Ovary (tissue), 10 donors: Measurements from ENCODE around the gene PCDHB1. TPM values are rescaled to one million over a fixed set of nuclear protein-coding genes. Genes with fewer than 3 reads are reported as not detected.

Experiments used
- DNase-seq, 5 donors: peaks; one replicate each; pipeline ENCODE4 v3.0.0-alpha.2; 2019 to 2020
- H3K27ac ChIP-seq, 2 donors: fragments of 200-600 bp; one replicate each; pipeline versions ENCODE4 v1.5.1 to v1.8.0; 2019 to 2022
- H3K27me3 ChIP-seq: fragments of 200-600 bp; one replicate; pipeline ENCODE4 v1.8.0; 2022
- H3K36me3 ChIP-seq: fragments of 200-600 bp; sonication (generic); one replicate; pipeline ENCODE4 v1.5.1; 2019
- H3K4me1 ChIP-seq: one replicate; pipeline ENCODE4 v1.8.1; 2013; ENCODE audit warnings: mild to moderate bottlenecking, moderate library complexity; ENCODE audit not compliant: insufficient read depth
- H3K4me3 ChIP-seq: fragments of 200-600 bp; sonication (generic); one replicate; pipeline ENCODE4 v1.5.1; 2017
- H3K9me3 ChIP-seq, 2 donors: fragments of 200-600 bp in 1 of 2; sonication (generic) in 1 of 2; one replicate each; pipeline versions ENCODE4 v1.5.1 to v1.8.1; 2013 to 2019; ENCODE audit warnings: mild to moderate bottlenecking in 1 of 2, moderate library complexity in 1 of 2
- EP300 ChIP-seq: sonication (generic); formaldehyde crosslinking; IDR thresholded peaks from one replicate; pipeline ENCODE4 v1.6.1; 2017; ENCODE audit warnings: antibody characterized with exemption
- POLR2A ChIP-seq: fragments of 450-650 bp; IDR thresholded peaks from one replicate; pipeline ENCODE4 v1.6.1; 2017; ENCODE audit warnings: antibody characterized with exemption, mild to moderate bottlenecking, moderate library complexity
- WGBS, 3 donors: extraction: QIAGEN DNeasy Blood & Tissue Kit in 1 of 3; methylation state at CpG; one replicate each; pipeline versions ENCODE4 v1.1.5 to v1.1.7; 2013 to 2017; 5-methylcytosine and 5-hydroxymethylcytosine counted together
- intact Hi-C, 4 donors: fragments of 100-400 bp; cut with DNase I; formaldehyde crosslinking; loops; one replicate each; pipeline versions ENCODE4 v1.11.0 to v1.15.1; 2022 to 2023
- long read RNA-seq, 3 donors: library from polyadenylated mRNA in 2 of 3; unstranded in 2 of 3; transcript quantifications; one replicate each; pipeline ENCODE4 v2.0.0 and lab custom pipeline, GENCODE V29; 2021 to 2026
- polyA plus RNA-seq, 2 donors: library from polyadenylated mRNA; stranded (reverse); fragments of 200-250 nt in 1 of 2; fragments of 350-450 nt in 1 of 2; fragmentation: Illumina TruSeq in 1 of 2; extraction: RNeasy Lipid Tissue Mini Kit (QIAGEN cat#74804) in 1 of 2; gene quantifications; one replicate each; pipeline ENCODE4 v1.2.3, GENCODE V29; 2013 to 2014
- total RNA-seq, 7 donors: library from RNA; depleted of rRNA in 2 of 7; stranded (reverse); fragments of >200 nt in 2 of 7; fragmentation: NEBNext Ultra II Directional in 3 of 7; extraction: Animal tissue kit (Norgen Biotek cat#: 25700) in 3 of 7; gene quantifications; one replicate each; pipeline versions ENCODE4 v1.1.0 to v1.2.4, GENCODE V29; 2016 to 2023
- TF ChIP-seq, protein P1 (sequence below), 3 donors: fragments of 450-650 bp in 2 of 3; fragments of 200-600 bp in 1 of 3; IDR thresholded peaks; one replicate each; pipeline versions ENCODE4 v1.5.1 to v1.8.0; 2016 to 2022; ENCODE audit warnings: antibody characterized with exemption in 3 of 3, mild to moderate bottlenecking in 1 of 3
- donor health status: DM: no; HTN: no; CAD: no; lungs with moderate emphysema.
- donor health status: DM: no; HTN: no; CAD: no.
- donor health status: Bipolar disorder and iron deficiency.
- donor health status: DM: yes; HTN: yes; CAD: no.
- donor health status: DM: no; HTN: no; CAD: no.
- donor health status: DM: yes; HTN: yes; CAD: no.

Gene PCDHB1, protein sequence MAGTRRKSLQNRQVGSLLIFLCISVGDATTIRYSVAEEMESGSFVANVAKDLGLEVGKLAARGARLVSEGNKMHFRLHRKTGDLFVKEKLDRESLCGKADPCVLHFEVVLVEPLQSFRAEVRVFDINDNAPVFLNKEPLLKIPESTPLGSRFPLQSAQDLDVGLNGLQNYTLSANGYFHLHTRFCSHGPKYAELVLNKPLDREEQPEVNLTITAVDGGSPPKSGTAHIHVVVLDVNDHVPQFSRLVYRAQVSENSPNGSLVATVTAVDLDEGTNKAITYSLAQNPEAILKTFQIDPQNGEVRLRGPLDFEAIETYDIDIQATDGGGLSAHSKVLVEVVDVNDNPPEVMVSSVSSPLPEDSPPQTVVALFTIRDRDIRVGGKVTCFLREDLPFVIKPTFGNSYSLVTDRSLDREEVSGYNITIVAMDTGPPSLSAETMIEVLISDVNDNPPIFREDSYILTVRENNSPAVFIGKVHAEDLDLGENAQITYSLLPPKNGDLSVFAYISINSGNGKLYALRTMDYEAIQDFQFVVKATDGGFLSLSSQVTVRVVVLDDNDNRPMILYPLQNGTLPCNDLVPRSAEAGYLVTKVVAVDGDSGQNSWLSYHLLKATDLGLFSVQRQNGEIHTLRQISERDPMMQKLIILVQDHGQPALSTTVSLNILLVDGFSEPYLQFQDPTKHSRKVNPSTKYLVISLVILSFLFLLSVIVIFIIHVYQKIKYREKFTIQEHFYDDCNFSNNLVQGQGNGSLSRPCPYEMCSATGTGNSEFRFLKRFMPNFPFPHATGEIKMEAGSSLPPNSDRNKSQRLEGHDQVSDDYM
- total RNA-seq, result under 1 TPM in 2 of 7 donors, not detected in 5; 0.03 to 0.34 TPM
- not detected for polyA plus RNA-seq
- long read RNA-seq, donor 1, result 0 reads
- long read RNA-seq, donor 2, full-length matches to known transcripts, result 3 of 3 reads
- long read RNA-seq, donor 2, partial matches to known transcripts, result 0 of 3 reads
- long read RNA-seq, donor 2, other reads (novel, unspliced or antisense), result 0 of 3 reads
- long read RNA-seq, donor 3, result 0 reads

DNA sequence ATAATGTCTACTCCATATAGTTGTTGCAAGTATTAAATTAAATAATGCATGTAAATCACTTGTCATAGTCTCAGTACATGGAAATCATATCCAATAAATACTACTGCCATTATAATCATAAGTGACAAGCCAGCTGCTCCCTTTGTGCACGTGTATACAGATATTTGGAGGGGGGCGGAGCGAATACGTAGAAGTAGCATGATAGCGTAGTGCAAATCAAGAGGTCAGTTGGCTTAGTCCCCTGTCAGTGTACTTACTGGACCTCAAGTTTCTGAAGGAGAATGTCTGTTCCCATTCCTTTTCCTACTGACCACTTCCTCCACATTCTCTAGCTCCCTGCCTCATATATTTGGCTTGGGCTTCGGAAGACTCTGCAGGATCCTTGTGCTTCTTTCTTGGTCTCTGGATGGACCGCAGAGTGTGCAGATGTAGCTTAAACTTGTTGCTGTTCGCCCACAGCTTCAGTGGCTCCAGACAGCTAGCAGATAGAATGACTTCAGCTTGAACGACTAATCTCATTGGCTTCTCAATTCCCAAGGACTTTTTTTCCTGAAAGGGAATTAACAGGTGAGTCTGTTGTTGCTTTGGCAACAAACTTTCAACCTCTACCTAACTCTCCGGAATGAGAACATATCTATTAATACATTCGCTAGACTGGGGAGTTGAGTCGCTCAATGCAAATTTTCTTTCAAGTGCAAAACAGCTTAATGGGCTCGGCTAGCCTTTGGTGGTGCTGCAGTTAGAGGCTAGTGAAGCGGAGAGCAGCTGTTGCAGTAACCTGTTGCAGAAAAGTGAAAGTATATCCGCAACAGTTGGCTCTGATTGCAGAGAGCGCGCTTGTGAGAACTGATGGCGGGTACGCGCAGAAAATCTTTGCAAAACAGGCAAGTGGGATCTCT is at the start of gene PCDHB1:
TSS of gene PCDHB1 (plus strand) at position 753 of the 899 bp plus-strand sequence. CDS start at position 850, 97 bp downstream.
- Histone ChIP-seq H3K4me3 (peak within 1 kb of the TSS; percentile 30), H3K27ac (no peak within 1 kb of the TSS), H3K27me3 (no peaks in the 10 kb centered on the region), H3K36me3 (no peaks in the 10 kb centered on the region), H3K9me3 (peaks cover 0 to 4% of the 10 kb centered on the region in 2 donors), H3K4me1 (no peaks in the 10 kb centered on the region)
- DNase-seq, result no peak
- 11 to 17% (median 13%) methylated on average over 20 of the region's 20 CpGs for WGBS, 3 donors
- TF ChIP-seq EP300, result no peak
- intact Hi-C loops, result loop anchor here in 1 of 4 donors (10.0 kb wide), 1 partner anchor 666 kb away; no protein-coding TSS in a partner anchor

DNA sequence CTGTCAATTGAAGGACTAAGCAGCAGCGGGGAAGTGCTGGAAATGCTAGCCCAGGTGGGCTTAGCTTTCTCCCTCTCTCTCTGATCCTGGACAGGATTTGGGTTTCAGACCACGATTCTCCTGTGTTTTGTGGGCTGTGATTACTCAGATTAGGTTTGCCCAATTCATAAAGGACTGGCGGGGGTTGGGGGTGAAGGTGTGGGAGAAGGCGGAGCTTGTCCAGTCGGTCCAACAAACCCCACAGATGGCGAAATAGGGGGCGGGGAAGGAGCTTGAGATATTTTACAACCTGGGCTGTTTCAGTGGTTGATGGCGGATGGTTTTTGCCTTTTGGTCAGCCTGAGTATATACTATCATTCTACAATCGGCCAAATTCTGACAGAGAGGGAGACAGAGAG is 49.7 kb upstream of the PCDHB1 start:
- DNase-seq, result no peak
- no peaks in the 10 kb centered on the region for H3K9me3 ChIP-seq
- intact Hi-C loops, result no loop called here

DNA sequence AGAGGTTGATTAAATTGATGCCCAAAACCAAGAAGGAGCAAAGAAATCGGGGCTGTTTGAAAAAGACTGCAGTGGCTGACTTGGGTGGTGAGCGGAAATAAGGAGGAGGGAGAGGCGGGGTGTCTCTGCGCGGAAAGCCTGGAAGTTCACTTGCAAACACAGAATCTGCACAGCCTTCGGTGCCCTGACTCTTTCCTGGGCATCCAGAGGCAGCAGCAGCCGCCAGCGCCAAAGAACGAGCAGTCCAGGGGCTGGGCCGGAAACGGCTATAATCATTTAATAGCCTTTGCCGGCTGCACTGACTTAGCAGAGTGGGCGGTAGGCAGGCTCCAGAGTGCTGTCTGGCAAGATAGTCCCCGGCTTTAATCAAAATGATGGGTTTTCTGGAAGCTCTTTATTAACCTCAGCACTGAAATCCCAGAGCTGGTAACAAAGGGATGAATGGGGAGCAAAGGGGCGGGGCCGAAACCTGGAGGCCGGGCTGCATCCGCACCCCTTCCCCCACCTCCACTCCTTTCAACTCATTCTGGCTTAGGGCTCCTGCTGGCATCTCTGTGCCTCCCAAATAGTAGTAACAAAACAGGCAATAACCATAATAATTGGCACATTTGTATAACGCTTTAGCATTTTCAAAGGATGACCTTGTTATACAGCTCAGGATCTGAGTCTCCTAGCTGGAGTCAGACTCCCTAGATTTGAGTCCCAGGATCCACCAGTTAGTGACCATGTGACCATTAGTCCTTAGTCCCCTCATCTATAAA is 49.1 kb upstream of the PCDHB1 start:
- Histone ChIP-seq H3K4me3 (no peak overlapping the region), H3K4me1 (no peaks in the 10 kb centered on the region), H3K27me3 (no peaks in the 10 kb centered on the region), H3K27ac (no peak overlapping the region), H3K9me3 (no peaks in the 10 kb centered on the region), H3K36me3 (no peaks in the 10 kb centered on the region)
- peak in 2 of 5 donors; percentile 19 to 30 for DNase-seq
- WGBS, 3 donors, result 1 to 2% (median 1%) methylated on average over 19 of the region's 19 CpGs
- TF ChIP-seq, protein P1, sequence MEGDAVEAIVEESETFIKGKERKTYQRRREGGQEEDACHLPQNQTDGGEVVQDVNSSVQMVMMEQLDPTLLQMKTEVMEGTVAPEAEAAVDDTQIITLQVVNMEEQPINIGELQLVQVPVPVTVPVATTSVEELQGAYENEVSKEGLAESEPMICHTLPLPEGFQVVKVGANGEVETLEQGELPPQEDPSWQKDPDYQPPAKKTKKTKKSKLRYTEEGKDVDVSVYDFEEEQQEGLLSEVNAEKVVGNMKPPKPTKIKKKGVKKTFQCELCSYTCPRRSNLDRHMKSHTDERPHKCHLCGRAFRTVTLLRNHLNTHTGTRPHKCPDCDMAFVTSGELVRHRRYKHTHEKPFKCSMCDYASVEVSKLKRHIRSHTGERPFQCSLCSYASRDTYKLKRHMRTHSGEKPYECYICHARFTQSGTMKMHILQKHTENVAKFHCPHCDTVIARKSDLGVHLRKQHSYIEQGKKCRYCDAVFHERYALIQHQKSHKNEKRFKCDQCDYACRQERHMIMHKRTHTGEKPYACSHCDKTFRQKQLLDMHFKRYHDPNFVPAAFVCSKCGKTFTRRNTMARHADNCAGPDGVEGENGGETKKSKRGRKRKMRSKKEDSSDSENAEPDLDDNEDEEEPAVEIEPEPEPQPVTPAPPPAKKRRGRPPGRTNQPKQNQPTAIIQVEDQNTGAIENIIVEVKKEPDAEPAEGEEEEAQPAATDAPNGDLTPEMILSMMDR (IDR thresholded peaks at IDR 0.05), result no peak
- TF ChIP-seq POLR2A (no peak), EP300 (no peak)
- intact Hi-C loops, result no loop called here

More for the DNA sequence above, 49.7 kb upstream of the PCDHB1 start:
- Histone ChIP-seq H3K27me3 (no peaks in the 10 kb centered on the region), H3K4me1 (no peaks in the 10 kb centered on the region), H3K4me3 (no peak overlapping the region), H3K27ac (no peak overlapping the region), H3K36me3 (no peaks in the 10 kb centered on the region)
- TF ChIP-seq, protein P1 (IDR thresholded peaks at IDR 0.05), result no peak
- TF ChIP-seq EP300 (no peak), POLR2A (no peak)
- 1 to 5% (median 2%) methylated on average over 9 of the region's 9 CpGs for whole genome bisulfite sequencing, 3 donors

DNA sequence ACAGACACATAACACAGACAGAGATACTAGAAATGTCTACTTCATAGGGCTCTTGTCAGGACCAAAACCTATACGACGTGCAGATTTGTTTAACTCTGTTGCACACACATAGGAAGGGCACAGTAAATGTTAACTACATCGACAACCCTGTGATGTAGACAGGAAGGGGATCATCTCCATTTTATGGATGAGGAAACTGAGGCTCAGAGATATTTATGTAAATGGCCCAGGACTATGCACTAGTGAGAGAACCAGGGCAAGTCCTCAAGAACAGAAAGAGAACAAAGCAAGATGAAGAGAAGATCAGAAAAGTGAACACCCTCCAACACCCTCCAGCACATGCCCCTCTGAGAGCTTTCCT is 48.6 kb upstream of the PCDHB1 start:
- H3K27ac ChIP-seq, result no peak overlapping the region
- no peaks in the 10 kb centered on the region for H3K27me3 ChIP-seq
- H3K4me3 ChIP-seq, result no peak overlapping the region
- H3K4me1 ChIP-seq, result no peaks in the 10 kb centered on the region
- DNase-seq, result no peak
- 36 to 64% (median 51%) methylated on average over 3 of the region's 3 CpGs for WGBS, 3 donors
- no peaks in the 10 kb centered on the region for H3K9me3 ChIP-seq
- H3K36me3 ChIP-seq, result no peaks in the 10 kb centered on the region
- TF ChIP-seq POLR2A, result no peak
- no peak for TF ChIP-seq EP300
- intact Hi-C loops, result no loop called here
